Heart right ventricle (tissue), 16 donors: ENCODE measurements around the gene RNF19B. TPM values are rescaled to one million over a fixed set of nuclear protein-coding genes. Genes with fewer than 3 reads are reported as not detected.

Experiments used
- ATAC-seq, 8 donors: fragments of 200-7000 bp; cut with Tn5 transposase; one replicate each; pipeline ENCODE4 v1.9.1; 2020; ENCODE audit warnings: mild to moderate bottlenecking in 8 of 8, moderate library complexity in 8 of 8, moderate number of reproducible peaks in 1 of 8
- DNase-seq, 2 donors: peaks; one replicate each; pipeline ENCODE4 v3.0.0-alpha.2; 2020
- H3K27ac ChIP-seq, 10 donors: fragments of 200-600 bp; sonication (generic) in 2 of 10; one replicate each; pipeline versions ENCODE4 v1.5.0 to v1.8.0; 2020 to 2022; ENCODE audit warnings: mild to moderate bottlenecking in 3 of 10
- H3K27me3 ChIP-seq, 7 donors: fragments of 200-600 bp; one replicate each; pipeline ENCODE4 v1.8.0; 2021 to 2022; ENCODE audit warnings: mild to moderate bottlenecking in 2 of 7
- H3K36me3 ChIP-seq, 9 donors: fragments of 200-600 bp; sonication (generic) in 1 of 9; one replicate each; pipeline versions ENCODE4 v1.5.0 to v1.8.0; 2020 to 2022; ENCODE audit warnings: mild to moderate bottlenecking in 2 of 9
- H3K4me1 ChIP-seq, 9 donors: fragments of 200-600 bp; sonication (generic) in 1 of 9; one replicate each; pipeline versions ENCODE4 v1.5.0 to v1.8.0; 2020 to 2022; ENCODE audit warnings: mild to moderate bottlenecking in 4 of 9
- H3K4me3 ChIP-seq, 10 donors: fragments of 200-600 bp; sonication (generic) in 2 of 10; one replicate each; pipeline versions ENCODE4 v1.5.0 to v1.8.0; 2020 to 2022; ENCODE audit warnings: mild to moderate bottlenecking in 7 of 10, moderate library complexity in 2 of 10
- H3K9me3 ChIP-seq, 11 donors: fragments of 200-600 bp in 10 of 11; sonication (generic) in 2 of 11; one replicate each; pipeline versions ENCODE4 v1.5.0 to v1.8.0; 2013 to 2022; ENCODE audit warnings: mild to moderate bottlenecking in 2 of 11, control low read depth in 1 of 11, moderate library complexity in 1 of 11
- CTCF ChIP-seq, 9 donors: fragments of 200-600 bp; sonication (generic) in 2 of 9; IDR thresholded peaks; one replicate each; pipeline versions ENCODE4 v1.5.0 to v1.8.0; 2021 to 2022; ENCODE audit warnings: antibody characterized with exemption in 9 of 9, mild to moderate bottlenecking in 5 of 9, moderate library complexity in 1 of 9
- WGBS, 2 donors: extraction: QIAGEN DNeasy Blood & Tissue Kit; methylation state at CpG; one replicate each; pipeline ENCODE4 v1.1.7; 2013; ENCODE audit warnings: inconsistent platforms in 1 of 2; 5-methylcytosine and 5-hydroxymethylcytosine counted together
- intact Hi-C, 10 donors: fragments of 100-400 bp; cut with DNase I; formaldehyde crosslinking; loops; one replicate each; pipeline versions ENCODE4 v1.11.1 to v1.14.2; 2022
- polyA plus RNA-seq, 2 donors: library from polyadenylated mRNA; stranded (reverse); fragments of 200-250 nt; gene quantifications; one replicate each; pipeline ENCODE4 v1.2.3, GENCODE V29; 2013
- total RNA-seq, 10 donors: library from RNA; stranded (reverse); fragmentation: NEBNext Ultra II Directional in 3 of 10; extraction: Animal tissue kit (Norgen Biotek cat#: 25700) in 3 of 10; gene quantifications; one replicate each; pipeline versions ENCODE4 v1.2.1 to v1.2.4, GENCODE V29; 2021 to 2023
- donor health status: Arrhythmogenic right ventricular cardiomyopathy.
- donor health status: ischemic (EF 13 %, LVEDD 7.1; RV severe dilation, severe dysfunction).
- donor health status: healthy with polysubstance abuse.
- donor health status: DM: no; HTN: yes; CAD: no.
- donor health status: DM: no; HTN: no; CAD: no.
- donor health status: ischemic (EF 25% LVEDD 6.9; RV normal size, moderate dysfunction).
- donor health status: ischemic (EF 25% LVEDD 5.7; RV mildly dilated, moderate dysfunction).
- donor health status: healthy.
- donor health status: DM: yes; HTN: yes; CAD: no.
- donor health status: Ischemic cardiomyopathy.
- donor health status: ischemic (EF 35%, LVEDD 5.7; RV mildly dilated, moderate dysfunction).
- donor health status: nonischemic (EF 11% LVEDD 7.7; RV severe dilation, severe dysfunction).
- donor health status: DM: yes; HTN: yes; CAD: no.
- donor health status: PGD.
- donor health status: ischemic (EF 29% LVEDD 5.4; RV normal size, mild dysfunction).
- donor health status: nonischemic (EF 23%, LVEDD 6.1; RV moderate dilation, normal function).

The RNF19B gene
- total and polyA plus RNA-seq, 12 donors: 1.1 to 36.9 (median 13.2) TPM

DNA sequence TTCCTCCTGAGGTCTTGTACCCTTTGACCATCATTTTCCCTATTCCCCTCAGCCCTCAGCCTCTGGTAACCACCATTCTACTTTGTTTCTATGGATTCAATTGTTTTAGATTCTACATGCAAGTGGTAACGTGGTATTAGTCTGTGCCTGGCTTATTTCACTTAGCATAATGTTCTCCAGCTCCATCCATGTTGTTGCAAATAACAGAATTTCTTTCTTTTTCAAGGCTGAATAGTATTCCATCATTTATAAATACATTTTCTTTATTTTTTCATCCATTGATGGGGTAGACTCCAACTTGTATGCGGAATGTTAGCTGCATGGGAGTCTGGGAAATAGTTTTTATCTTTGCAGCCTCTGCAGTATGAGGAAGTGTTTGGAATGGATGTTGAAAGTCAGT lies 37.2 kb downstream of the RNF19B start:
- no peak for DNase-seq
- intact Hi-C loops: no loop called here
- peaks cover 3 to 18% (median 12%) of the 10 kb centered on the region in 9 donors for H3K4me1 ChIP-seq
- WGBS, 2 donors: 93 to 95% methylated on average over 2 of the region's 2 CpGs
- H3K4me3 ChIP-seq: no peak overlapping the region
- H3K9me3 ChIP-seq: no peaks in the 10 kb centered on the region
- no peak overlapping the region for H3K27ac ChIP-seq
- H3K36me3 ChIP-seq: no peaks in the 10 kb centered on the region
- peaks cover 0 to 42% (median 14%) of the 10 kb centered on the region in 7 donors for H3K27me3 ChIP-seq
- no peak for ATAC-seq
- no peak for TF ChIP-seq CTCF (IDR thresholded peaks at IDR 0.05)

GRCh38 chr1:32926562-32926961 lies 38.0 kb downstream of the RNF19B start:
- Histone ChIP-seq H3K27me3 (peaks cover 0 to 49% (median 14%) of the 10 kb centered on the region in 7 donors), H3K9me3 (no peaks in the 10 kb centered on the region), H3K27ac (no peak overlapping the region), H3K36me3 (no peaks in the 10 kb centered on the region), H3K4me1 (peaks cover 3 to 18% (median 12%) of the 10 kb centered on the region in 9 donors), H3K4me3 (no peak overlapping the region)
- DNase-seq (no peak), ATAC-seq (no peak)
- intact Hi-C loops: no loop called here
- no peak for TF ChIP-seq CTCF (IDR thresholded peaks at IDR 0.05)
- WGBS, 2 donors: 85 to 89% methylated on average over 6 of the region's 6 CpGs

DNA sequence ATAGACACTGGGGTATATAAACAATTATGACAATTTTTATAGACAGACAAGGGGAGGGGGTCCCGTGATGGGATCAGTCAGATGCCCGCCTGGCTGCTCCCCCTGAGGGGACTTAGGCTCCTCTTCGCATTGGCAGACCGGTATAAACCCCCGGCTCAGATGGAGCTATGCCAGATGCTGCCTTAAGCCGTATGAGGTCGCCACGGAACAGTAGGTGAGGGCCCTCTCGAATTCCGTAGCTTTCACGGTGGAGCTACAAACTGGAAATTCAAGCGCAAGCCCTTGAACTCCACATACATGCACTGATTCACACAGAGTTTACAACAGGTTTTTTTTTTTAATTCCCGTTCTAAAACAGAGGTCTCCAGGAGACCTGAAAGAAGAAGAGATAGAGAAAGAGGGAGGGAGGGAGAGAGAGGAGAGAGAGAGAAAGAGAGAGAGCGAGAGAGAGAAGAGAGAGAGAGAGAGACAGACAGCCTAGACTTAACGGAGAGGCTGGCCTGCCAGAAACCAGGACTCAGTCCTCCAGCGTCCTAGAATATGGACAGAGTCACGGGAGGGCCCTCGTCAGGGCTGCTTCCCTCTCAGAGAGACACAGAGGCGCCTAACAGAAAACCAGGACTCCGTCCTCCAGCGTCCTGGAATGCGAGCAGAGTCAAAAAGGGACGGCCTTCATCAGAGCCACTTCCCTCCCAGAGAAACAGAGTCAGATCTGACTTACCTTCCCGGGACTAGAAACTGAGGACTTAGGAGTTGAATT lies 39.0 kb downstream of the RNF19B start:
- ATAC-seq (peak; percentile 12 to 67 (median 58)), DNase-seq (no peak)
- WGBS, 2 donors: 15 to 30% methylated on average over 24 of the region's 24 CpGs
- Histone ChIP-seq H3K27ac (no peak overlapping the region), H3K27me3 (peaks cover 0 to 49% (median 17%) of the 10 kb centered on the region in 7 donors), H3K4me3 (peak overlapping the region in 5 of 10 donors; percentile 5 to 27 (median 9)), H3K4me1 (peaks cover 3 to 24% (median 18%) of the 10 kb centered on the region in 9 donors), H3K9me3 (no peaks in the 10 kb centered on the region), H3K36me3 (no peaks in the 10 kb centered on the region)
- TF ChIP-seq CTCF (IDR thresholded peaks at IDR 0.05): no peak
- intact Hi-C loops: no loop called here

DNA sequence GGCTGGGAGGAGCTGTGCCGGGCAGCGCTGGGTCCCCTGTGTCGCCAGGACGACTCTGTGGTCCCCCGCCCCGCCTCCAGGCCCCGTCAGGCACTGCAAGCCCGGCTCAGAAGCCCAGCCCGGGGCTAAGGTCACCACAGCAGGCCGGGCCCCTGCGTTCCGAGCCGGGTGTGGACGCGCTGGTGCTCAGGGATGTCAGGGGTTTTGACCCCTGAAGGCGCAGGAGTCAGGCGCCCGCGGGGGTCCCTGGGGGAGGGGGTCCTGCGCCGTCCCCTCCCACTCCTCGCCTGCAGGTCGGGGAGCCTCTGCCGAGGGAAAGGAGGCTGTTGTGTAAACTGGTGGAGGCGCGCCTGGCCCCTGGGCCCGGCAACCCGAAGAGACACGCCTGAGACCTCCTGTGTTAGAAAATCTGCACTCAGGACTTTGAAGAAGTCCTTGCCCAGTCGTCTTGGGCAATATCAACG lies 39.7 kb downstream of the RNF19B start:
- Histone ChIP-seq H3K27me3 (peaks cover 0 to 49% (median 17%) of the 10 kb centered on the region in 7 donors), H3K4me1 (peaks cover 3 to 31% (median 22%) of the 10 kb centered on the region in 9 donors), H3K36me3 (no peaks in the 10 kb centered on the region), H3K27ac (no peak overlapping the region), H3K4me3 (peak overlapping the region in 6 of 10 donors; percentile 2 to 31 (median 27)), H3K9me3 (no peaks in the 10 kb centered on the region)
- TF ChIP-seq CTCF (IDR thresholded peaks at IDR 0.05): no peak
- intact Hi-C loops: no loop called here
- ATAC-seq (peak in 7 of 8 donors; percentile 39 to 73 (median 48)), DNase-seq (peak in 1 of 2 donors; percentile 39)
- 15 to 19% methylated on average over 31 of the region's 31 CpGs for WGBS, 2 donors
